Measurements from ENCODE around the gene FALEC. TPM values are rescaled to one million over a fixed set of nuclear protein-coding genes. Genes with fewer than 3 reads are reported as not detected.

FALEC gene
- total and polyA plus RNA-seq, 9 of the 15 experiments (the other 6 are each of a cell fraction or from before 2014, with no cell fraction given): 0.15 to 1.8 (median 0.53) TPM; not detected in 5

GRCh38 chr1:150567717-150568593, 52.4 kb downstream of the FALEC start (continued):
- no peak for TF ChIP-seq CREB1 (IDR thresholded peaks at IDR 0.05)
- TF ChIP-seq CREB1 (CRISPR knock-in tag; IDR thresholded peaks at IDR 0.05): no peak
- TF ChIP-seq LEF1 (IDR thresholded peaks at IDR 0.05): no peak; the same call in 1 of the 2 replicates
- TF ChIP-seq E2F3 (CRISPR knock-in tag; IDR thresholded peaks at IDR 0.05): no peak; the same call in 1 of the 2 replicates
- no peak for TF ChIP-seq ZBTB40 (IDR thresholded peaks at IDR 0.05)
- no peak for TF ChIP-seq ZBTB40 (CRISPR knock-in tag; IDR thresholded peaks at IDR 0.05)
- TF ChIP-seq, protein P1, sequence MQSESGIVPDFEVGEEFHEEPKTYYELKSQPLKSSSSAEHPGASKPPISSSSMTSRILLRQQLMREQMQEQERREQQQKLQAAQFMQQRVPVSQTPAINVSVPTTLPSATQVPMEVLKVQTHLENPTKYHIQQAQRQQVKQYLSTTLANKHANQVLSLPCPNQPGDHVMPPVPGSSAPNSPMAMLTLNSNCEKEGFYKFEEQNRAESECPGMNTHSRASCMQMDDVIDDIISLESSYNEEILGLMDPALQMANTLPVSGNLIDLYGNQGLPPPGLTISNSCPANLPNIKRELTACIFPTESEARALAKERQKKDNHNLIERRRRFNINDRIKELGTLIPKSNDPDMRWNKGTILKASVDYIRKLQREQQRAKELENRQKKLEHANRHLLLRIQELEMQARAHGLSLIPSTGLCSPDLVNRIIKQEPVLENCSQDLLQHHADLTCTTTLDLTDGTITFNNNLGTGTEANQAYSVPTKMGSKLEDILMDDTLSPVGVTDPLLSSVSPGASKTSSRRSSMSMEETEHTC (IDR thresholded peaks at IDR 0.05): no peak; the same call in 1 of the 2 replicates
- TF ChIP-seq ZBTB8A (IDR thresholded peaks at IDR 0.05; ENCODE audit: partially characterized antibody): no peak
- TF ChIP-seq ZNF436 (CRISPR knock-in tag; IDR thresholded peaks at IDR 0.05): no peak
- no peak for TF ChIP-seq ADNP (tag; IDR thresholded peaks at IDR 0.05)
- no peak for TF ChIP-seq RBM14 (IDR thresholded peaks at IDR 0.05; ENCODE audit: borderline replicate concordance, insufficient read depth, low read depth, low read length)
- TF ChIP-seq MTA2 (IDR thresholded peaks at IDR 0.05; ENCODE audit: low read depth): 0 out of 2 replicates have a peak, but pooled peaks have one; percentile 8
- no peak for TF ChIP-seq MAZ (CRISPR knock-in tag; conservative IDR thresholded peaks at IDR 0.05 in 1 of 2, IDR thresholded peaks at IDR 0.05 in 1 of 2)
- no peak for TF ChIP-seq SMARCA4 (IDR thresholded peaks at IDR 0.05)
- no peak for TF ChIP-seq HSF4 (CRISPR knock-in tag; IDR thresholded peaks at IDR 0.05; ENCODE audit: borderline replicate concordance)
- TF ChIP-seq RBM15 (IDR thresholded peaks at IDR 0.05; ENCODE audit: insufficient read depth, low read length): no peak
- TF ChIP-seq POLR3A (IDR thresholded peaks at IDR 0.05; ENCODE audit: borderline replicate concordance, extremely low read depth, insufficient read depth, insufficient read length): no peak
- no peak for TF ChIP-seq KHSRP (IDR thresholded peaks at IDR 0.05)
- no peak for TF ChIP-seq FOSL1 (tag; conservative IDR thresholded peaks at IDR 0.05)

All from K562 (cell line).